NCI-H2196 (cell line): Measurements from ENCODE around the gene CD2BP2.
A peak's percentile ranks its signal among the peaks of the same experiment; 100 is the strongest.

ENCODE experiments used
- DNase-seq: peaks from one replicate; lab custom pipeline; 2025; ENCODE audit not compliant: unreplicated experiment; lab: John Stamatoyannopoulos, UW

CD2BP2 gene

DNA sequence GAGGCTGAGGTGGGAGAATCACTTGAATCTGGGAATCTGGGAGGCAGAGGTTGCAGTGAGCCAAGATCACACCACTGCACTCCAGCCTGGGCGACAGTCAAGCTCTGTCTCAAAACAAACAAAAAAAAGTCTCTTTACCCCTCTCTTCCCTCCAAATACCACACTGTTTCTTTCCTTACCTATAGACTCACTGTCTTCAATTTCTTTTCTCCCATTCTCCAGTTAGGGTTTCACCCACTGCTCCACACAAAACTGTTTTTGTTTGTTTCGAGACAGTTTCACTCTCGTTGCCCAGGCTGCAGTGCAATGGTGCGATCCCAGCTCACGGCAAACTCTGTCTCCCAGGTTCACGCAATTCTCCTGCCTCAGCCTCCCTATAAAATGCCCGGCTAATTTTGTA lies 6.1 kb upstream of the CD2BP2 start:
- DNase-seq: no peak

DNA sequence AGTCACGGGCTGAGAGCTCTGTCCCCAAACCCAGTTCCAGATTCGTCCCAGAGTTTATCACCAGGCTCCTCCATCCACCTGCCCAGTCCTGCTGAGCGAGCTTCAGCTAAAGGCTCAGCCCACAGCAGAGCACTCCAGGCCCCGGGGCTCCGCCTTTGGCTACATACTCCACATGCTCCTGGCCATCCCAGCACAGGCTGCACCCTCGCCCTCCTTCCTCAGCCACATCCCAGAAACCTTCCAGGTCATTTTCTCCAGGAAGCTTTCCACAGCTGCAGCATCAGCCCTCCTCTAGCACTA lies 4.7 kb upstream of the CD2BP2 start:
- no peak for DNase-seq

DNA sequence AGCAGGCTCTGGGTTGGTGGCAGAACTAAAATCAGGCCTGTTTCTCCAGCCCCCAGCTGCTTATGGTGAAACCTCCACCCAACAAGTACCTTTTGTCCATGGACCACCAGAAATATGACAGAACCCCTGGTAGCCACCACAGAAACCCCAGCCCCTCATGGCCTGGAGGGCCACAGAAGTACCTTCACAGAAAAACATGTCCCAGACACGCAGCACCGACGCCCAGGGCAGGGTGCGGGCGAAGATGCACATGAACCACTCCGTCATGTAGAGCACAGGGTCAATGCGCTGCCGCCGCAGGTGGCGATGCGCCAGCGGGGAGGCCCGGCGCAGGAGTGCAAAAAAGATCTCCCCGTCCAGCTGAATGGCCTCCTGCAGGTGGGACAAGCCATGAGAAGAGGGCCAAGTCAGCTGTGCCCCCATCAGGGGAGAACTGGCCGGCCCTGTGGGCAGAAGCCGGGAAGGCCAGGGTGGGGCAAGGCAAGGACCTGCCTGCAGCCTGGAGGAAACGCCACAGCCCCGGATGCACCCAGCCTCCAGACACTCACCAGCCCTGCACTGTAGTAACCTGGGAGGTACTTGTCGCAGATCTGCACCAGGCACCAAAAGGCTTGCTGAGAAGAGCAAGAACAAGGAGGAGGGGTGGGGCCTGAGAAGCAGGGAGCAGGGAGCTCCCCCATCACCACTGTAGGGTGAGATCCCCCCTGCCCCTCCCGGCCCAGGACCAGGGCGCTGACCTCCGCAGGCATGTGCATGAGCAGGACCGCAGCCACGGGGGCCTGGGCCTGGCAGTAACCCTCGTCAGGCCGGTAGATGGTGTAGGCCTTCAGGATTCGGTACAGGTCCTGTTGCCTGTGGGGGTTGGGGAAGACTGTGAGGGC lies 4.1 kb upstream of the CD2BP2 start:
- no peak for DNase-seq

DNA sequence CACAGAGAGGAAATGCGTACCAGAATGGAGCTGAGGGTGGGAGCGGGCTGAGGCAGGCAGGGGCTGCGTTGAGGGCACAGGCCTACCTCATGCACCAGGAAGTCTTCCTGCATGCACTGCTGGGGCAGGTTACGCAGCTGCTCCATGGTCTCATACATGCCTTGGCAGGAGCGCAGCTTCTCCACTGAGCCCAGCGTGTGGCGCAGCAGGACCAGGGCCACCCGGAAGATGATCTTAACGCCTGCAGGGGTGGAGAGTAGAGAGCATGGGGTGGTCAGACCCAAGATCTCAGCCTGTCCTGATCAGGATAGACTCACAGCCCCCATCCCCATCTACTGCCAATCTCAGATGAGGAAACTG lies 3.4 kb upstream of the CD2BP2 start:
- no peak for DNase-seq

DNA sequence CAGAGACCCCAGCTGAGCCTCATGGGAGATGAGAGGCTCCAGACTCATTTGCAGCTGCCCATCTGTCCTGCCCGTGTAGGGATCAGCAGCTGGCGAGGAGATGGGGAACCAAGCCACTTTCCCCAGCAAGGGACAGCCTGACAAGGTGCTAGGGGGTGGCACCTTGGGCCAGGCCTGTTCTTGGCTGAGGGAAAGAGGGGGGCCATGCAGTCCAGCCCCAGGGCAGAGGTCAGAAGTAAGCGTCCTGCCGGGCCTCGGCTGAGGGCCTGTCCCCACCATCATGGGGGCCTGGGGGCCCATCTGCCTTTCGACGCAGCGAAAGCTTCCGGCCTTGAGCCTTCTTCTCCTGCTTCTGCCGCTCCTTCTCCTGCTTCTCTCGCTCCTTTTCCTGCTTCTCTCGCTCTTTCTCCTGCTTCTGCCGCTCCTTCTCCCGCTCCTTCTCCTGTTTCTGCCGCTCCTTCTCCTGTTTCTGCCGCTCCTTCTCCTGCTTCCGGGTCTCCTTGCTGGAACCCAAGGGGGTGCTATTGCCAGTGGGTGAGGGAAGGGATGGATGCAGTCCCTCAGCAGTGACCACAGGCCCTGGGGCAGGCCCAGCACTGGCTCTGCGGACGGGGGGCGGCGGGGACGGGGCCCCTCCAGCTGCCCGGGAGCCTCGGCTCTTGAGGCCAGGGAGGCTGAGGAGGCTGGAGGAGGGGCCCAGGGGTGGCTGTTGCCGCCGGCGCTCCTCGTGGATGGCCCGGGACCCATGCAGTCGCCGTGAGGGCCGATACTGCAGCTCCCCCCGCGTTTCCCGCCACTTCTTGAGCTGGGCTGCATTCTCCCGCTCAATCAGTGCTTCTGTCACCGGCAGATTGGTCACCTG lies 2.8 kb upstream of the CD2BP2 start:
- no peak for DNase-seq

DNA sequence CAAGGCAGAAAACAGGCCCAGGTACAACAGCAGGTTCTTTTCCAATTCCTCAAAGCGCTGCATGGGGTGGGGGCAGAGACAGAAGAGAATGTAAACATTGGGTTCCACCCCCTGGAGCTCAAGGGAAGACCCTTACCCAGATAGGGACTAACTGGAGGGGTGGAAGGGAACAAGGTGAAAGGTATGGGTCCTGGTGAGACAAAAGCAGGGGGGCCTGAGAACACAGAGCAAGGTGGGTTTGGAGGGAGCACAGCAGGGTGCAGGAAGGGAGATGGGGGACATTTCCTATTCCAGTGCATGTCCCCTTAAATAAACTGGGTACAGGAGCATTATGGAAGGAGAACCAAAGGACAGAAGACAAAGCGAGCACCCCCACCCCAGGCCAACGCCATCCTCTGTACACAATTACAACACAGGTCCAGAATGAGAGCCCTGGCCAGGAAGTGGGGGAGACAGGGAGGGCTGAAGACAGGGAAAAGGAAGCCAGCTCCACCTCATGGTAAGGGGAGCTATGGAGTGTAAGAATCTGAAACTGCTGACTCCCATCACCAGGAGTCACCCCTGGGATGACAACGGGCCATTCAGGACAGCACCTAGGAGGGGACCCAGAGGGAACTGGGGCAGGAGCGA lies 2.1 kb upstream of the CD2BP2 start:
- DNase-seq: no peak

DNA sequence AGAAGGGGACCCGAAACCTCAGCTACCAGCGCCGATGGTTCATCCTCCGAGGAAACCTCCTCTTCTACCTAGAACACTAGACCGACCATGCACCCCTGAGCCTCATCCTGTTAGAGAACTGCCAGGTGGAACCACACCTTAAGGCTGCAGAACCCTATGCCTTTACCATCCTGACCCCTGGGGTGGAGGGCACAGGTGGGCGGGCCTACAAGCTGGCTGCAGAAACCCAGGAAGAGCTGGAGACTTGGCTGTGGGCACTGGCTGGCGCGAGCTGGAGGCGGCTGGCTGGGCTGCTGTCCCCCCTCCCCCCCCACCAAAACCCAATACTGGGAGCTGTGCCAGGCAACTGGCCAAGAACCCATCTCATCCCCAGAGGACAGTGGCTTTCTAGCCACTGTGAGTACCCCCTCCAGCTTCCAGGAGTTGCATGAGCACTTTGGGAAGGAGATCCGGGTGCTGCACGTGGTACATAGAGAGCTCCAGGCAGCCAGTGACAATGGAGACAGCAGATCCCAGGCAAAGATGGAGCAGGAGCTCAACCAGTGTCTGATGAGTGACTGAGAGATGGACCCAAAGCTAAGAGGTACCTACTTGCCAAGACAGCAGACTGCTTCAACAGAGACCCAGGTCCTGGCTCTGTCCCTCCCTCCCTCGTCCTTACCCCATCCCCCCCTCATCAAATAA lies 1.4 kb upstream of the CD2BP2 start:
- DNase-seq: peak; percentile 72

DNA sequence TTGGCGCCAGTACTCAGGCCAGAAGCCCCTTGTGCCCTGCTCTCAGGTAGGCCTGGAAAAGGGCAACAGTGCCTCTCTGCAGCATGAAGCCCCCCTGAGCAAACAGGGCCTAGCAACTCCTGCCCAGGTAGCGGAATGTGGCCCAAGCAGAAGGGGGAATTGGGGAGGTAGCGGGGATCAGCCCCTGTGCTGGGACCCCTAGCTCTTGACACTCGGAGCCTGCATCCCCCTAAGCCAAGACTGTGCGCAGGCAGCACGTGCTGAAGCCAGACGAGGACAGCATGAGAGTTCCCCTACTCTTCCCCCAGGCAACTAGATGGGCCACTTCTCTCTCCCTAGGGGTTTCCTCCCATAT lies 823 bp upstream of the CD2BP2 start:
- DNase-seq: no peak

DNA sequence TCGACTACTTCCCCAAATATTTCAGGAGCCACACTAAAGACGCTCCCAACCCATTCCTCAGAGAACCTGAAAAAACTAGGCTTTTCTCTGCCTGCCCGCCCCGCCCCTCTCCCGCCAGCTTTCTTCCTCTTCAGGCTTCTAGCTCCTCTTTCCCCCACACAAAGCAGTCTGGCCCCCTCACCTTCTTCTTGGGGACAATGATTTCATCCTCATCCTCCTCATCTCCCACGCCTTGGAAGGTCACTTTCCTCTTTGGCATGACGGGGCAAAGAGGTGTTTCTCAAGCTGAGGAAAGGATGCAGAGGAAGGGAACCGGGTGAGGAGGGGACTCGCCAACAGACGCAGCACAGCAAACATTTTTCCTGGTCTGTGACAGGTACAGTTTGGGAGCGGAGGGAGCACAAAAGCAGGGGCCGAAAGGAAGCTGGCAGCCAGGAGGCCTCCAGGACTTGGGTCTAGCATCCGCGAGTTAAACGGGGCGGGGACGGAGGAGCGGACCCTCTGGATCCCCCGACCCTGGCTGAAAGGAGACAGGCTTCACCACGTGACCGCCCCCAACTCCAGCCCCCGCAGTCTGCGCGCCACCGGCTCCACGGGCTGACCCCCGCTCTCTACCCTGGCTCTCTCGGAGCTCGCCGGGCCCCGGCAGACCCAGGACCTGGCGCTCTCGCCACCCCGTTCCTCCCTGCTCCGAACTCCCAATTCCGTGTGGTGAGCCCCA lies 525 bp downstream of the CD2BP2 start:
- no peak for DNase-seq

DNA sequence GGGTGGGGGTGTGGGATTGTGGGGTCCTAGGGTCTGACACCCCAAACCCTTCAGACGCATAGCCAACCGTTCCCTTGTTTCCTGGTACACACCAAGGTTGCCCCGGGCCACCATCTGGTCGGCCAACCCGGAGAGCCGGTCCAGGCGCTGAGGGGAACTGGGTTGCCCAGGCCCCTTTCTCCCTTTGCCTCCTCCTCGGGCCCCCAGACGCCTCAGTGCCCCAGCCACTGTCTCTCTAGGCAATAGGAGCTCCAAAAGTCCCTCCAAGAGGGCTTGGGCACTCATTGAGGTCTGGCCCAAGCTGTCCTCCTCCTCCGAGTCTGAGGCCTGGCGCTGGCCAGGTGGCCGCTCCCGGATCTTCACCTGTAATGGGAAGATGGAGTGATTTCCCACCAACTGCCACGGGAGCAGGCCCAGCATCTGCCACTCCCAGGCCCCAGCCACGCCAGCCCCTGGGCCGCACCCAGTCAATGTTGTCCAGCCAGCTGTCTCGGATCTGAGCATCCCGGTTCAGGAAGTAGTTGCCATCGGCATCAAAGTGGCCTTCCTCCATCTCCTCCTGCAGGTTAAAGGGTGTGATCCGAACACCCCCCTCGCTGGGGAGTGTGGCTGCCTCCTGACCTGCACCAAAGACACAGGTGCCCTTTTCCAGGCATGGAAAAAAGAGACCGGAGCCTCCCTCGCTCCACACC lies 1.5 kb downstream of the CD2BP2 start:
- no peak for DNase-seq

DNA sequence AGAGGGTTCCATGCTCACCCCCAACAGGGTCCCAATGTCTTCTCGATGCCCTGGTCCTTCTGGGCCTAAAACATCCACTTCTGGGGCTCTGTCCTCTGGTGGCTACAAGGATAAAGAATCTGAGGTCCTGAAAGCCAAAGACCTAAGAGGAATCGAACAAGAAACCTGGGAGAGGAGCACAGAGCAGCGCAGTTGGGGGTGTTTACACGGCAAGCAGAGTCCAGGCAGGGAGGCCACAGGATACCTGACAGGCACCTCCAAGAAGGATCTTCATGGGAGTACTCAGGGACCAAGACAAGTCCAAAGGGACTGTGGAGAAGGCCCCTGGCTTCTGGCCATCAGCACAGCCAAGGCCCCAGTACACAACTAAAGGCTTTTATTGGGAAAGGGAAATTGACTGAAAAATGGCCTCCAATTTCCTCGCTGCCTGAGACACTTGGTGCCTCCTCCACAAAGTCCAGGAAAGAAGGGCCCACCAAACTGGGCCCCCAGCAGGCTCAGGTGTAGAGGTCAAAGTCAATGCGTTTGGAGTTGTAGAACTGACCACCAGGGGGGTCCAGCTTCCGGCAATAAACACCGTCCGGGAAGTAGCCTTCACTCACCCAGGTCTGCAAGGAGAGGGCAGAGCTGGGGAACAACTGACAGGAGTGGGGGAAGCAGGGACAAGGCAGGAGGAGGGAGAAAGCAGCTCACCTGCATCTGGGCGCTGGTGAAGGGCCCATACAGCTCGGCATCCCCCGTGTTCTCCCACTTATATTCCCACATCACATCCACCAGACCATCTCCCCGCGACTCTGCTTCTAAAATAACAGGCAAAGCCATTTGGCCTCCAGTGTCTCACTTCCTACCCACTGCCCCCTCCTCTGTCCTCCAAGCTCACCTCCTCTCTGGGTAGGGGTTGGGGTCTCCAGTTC lies 2.4 kb downstream of the CD2BP2 start:
- DNase-seq: no peak

DNA sequence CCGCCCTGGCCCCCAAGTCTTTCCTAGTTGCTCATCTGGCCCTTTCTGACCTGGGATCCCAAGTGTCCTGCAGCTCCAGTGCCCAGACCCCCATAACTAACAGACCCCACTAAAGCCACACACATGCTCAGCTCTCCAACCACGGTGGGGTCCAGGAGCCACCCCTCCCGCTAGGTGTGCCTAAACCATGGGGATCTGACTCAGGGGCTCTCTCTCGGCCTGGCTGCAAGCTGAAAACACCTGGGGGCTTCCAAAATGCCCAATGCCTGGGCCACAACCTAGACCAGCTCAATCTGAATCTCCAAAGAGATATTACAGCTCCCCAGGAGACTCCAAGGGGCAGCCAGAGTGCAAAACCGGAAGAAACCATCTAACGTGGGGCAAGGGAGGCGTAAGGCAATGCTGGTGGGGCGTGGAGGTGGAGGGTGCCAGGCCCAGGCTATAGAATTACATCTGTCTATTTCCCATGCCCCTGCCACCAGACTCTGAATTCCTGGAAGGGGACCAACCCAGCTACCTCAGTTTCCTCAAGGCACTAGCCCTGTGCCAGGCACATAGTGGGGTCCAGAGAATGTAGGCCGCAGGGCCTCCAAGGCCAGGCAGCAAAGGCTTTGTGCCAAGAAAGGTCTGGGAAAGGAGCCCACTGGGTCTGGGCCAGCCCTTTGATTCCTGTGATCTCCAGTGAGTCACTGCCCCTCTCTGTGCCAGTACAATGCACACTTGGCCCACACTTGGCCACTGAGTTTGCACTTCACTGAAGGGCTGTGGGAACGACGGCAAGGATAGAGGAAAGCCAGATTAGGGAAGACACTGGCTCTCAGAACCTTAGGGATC lies 3.3 kb downstream of the CD2BP2 start:
- DNase-seq: peak; percentile 82

DNA sequence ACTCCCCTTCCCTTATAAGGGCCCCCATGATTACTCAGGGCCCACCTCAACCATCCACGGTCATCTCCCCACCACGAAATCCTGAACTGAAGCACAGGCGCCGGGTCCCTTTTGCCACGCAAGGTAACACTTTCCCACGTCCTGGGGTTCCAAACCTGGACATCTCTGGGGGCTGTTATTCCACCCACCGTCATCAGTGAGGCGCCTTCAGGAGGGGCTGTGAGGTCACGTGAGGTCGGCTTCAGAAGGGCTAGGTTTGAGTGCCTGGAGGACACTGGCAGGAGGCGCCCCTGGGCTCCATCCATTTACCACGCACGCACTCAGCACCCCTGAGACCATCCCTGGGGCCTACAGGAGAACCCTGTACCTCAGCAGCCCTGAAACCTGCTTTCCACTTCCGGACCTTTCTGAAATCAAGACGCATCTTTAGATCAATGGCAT lies 4.1 kb downstream of the CD2BP2 start:
- DNase-seq: no peak

DNA sequence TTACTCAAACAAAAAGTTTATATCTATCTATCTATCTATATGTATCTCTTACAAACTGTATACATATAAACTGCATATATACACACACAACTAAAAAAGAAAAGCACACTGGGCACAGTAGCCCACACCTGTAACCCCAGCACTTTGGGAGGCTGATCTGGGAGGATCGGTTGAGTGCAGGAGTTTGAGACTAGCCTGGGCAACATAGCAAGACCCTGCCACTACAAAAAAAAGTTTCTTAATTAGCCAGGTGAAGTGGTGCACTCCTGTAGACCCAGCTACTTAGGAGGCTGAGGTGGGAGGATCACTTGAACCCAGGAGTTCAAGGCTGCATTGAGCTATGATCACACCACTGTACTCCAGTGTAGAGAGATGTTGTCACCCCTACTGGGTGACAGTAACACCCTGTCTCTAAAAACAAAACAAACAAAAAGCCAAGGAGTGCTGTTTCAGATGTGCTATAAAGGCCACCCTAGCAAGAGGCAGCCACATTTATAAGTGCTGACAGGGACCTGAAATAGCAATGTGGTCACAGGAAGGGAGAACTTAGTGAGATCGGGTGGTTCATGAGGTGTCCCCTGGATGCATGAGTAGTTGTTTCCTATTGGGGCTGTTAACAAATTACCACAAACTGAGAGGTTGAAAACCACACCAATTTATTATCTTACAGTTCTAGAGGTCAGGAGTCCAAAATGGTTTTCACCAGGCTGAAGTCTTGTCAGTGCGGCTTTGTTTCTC lies 4.8 kb downstream of the CD2BP2 start:
- DNase-seq: no peak

DNA sequence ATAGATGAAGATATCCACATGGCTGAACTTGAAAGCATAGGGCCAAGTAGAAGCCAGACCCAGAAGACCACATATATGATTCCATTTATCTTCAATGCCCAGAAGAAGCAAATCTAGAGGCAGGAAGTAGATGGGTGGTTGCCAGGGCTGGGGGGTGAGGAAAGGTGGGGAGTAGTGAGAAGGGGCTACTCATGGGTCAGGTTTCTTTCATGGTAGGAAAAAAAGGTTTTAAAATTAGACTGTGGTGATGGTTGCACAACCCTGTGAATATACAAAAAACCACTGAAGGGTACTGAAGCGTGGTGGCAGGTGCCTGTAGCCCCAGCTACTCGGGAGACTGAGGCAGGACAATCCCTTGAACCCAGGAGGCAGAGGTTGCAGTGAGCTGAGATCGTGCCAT lies 5.4 kb downstream of the CD2BP2 start:
- DNase-seq: no peak

DNA sequence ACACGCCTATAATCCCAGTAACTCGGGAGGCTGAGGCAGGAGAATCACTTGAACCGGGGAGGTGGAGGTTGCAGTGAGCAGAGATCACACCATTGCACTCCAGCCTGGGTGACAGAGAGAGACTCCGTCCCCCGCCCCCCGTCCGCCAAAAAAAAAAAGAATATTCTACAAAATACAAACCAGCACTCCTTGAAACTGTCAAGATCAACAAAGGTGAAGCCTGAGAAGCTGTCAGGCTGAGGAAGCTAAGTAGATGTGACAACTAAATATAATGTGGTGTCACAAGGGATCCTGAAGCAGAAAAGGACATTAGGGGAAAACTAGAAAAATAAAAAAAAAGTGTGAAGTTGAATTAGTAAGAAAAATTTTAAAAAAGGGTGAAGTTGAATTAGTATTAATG lies 6.2 kb downstream of the CD2BP2 start:
- DNase-seq: no peak

DNA sequence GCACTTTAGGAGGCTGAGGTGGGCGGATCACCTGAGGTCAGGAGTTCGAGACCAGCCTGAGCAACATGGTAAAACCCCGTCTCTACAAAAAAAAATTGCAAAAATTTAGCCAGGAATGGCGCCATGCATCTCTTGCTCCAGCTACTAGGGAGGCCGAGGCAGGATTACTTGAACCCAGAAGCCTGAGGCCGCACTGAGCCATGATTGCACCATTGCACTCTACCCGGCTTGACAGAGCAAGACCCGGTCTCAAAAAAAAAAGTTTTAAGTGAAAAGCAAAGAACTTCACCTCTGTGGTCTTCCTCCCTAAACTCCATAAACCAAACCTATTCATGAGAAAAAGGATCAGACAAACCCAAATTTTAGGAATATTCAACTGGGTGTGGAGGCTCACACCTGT lies 7.0 kb downstream of the CD2BP2 start:
- no peak for DNase-seq

DNA sequence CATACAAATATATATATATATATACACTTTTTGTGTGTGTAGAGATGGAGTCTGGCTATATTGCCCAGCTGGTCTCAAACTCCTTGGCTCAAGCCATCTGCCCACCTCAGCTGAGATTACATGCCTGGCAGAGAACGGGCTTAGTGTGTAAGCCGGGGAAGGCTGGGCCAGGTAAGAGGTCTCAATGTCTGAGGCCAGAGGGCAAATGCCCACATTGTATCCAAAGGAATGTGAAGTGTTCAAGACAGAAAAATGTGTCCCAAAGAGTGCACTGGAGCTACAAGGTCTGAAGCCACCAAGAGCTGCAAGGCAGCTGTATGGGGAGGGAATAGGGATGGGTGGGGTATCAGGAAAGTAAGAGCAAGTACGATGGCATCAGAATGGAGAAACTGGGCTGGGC lies 8.8 kb downstream of the CD2BP2 start:
- DNase-seq: no peak
